HG02870 (cell line): Measurements from ENCODE around the gene TEX54.
"Not testable (repeated sequence)": the region's sequence is repeated elsewhere in the genome, so short reads cannot be mapped to it uniquely, and the experiment has no call there.

Experiments
- ATAC-seq: cut with Tn5 transposase; IDR thresholded peaks from one replicate; pipeline ENCODE4 v1.9.1; 2021; ENCODE audit warnings: mild to moderate bottlenecking, moderate library complexity; ENCODE audit not compliant: unreplicated experiment

TEX54 gene

DNA sequence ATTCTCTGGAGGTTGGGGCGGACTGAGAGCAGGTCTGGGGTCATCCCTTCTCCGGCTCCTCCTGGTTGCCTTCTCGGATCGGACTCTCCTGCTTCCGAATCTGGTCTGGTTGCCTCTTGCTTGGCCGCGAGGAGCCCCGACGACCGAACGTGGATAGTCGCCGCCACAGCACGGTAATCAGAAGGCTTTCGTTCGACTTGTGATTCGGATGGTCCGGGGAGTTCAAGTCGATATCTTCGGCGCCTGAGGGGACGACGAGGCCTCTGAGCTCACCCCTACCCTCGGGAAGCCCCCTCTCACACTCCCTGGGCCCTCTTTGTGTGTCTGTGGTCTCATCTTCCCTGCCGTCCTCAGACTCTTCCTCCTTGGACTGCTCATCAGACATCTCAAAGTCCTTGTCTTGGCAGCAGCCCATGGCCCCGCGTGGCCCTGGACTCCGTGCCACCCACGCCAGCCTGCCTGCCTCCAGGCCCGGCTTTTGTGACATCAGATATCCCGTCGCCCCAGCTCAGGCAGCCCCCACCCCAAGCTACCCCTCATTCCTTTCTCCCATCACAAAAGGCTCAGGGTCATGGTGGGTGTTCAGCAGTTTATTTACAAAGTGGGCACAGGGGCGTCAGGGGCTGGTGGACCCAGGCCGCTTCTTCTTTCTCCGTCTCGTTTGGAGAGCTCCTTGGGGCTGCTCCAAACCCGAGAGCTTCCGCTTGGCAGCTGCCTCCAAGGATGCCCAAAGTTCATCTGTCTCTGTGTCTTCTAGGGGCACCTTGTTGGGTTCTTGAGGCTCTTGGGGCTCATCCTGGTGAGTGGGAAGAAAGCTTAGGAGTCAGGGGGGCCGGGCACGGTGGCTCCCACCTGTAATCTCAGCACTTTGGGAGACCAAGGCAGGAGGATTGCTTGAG is at the start of gene TEX54:
Gene TEX54 (minus strand): TSS at position 506 of the 899 bp plus-strand sequence.
- ATAC-seq, result no peak

DNA sequence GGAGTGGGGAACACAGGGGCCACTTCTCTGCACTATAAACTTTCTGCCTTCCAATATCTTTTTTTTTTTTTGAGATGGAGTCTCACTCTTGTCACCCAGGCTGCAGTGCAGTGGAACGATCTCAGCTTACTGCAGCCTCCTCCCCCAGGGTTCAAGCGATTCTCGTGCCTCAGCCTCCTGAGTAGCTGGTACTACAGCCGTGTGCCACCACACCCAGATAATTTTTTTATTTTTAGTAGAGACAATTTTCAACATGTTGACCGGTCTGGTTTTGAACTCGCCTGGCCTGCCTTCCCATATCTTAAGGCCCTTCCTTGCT is 49.7 kb upstream of the TEX54 start:
- ATAC-seq, result no peak

DNA sequence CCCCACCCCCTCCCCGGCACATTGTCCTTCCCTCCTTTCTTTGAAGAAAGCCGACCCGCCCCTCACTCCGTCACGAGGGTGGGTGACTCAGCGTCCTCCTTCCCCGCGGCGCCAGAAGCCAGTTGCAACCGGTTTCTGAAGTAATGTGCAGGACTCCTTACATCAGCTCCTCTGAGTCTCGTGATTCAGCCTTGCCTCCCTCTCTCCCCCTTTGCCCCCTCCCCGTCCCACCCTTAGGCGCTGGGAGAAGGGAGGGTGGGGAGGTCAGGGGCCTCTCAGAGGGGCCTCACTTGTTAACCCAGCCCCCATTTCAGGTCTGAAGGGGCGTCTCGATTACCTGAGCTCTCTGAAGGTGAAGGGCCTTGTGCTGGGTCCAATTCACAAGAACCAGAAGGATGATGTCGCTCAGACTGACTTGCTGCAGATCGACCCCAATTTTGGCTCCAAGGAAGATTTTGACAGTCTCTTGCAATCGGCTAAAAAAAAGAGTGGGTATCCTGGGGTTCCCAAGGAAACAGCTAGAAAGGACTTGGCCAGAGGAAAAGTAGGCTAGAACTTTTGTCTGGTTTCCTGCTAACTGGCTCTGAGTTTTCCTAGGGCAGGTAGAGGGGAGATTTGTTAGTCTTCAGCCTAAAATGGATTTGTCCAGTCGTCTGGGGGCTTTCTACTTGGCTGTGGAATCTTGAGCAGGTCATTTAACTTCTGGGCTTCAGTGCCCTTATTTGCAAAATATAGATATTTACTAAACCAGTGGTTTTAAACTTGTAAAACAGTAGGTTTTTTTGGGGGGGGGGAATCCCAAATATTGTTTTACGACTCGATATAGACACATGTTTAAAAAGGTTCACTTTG is 49.2 kb upstream of the TEX54 start:
- ATAC-seq, result peak; percentile 39

DNA sequence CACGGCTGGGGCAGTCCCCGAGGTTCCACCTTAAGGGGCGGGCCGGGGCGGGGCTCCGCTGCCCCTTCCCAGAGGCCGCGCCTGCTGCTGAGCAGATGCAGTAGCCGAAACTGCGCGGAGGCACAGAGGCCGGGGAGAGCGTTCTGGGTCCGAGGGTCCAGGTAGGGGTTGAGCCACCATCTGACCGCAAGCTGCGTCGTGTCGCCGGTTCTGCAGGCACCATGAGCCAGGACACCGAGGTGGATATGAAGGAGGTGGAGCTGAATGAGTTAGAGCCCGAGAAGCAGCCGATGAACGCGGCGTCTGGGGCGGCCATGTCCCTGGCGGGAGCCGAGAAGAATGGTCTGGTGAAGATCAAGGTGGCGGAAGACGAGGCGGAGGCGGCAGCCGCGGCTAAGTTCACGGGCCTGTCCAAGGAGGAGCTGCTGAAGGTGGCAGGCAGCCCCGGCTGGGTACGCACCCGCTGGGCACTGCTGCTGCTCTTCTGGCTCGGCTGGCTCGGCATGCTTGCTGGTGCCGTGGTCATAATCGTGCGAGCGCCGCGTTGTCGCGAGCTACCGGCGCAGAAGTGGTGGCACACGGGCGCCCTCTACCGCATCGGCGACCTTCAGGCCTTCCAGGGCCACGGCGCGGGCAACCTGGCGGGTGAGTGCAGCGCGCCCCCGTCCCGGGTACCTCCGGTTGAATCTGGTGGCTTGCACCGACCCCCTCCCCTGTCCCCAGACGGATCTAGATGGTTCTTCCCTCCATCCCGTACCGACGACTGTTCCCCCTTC is 48.4 kb upstream of the TEX54 start, which contains the start of gene SLC3A2:
Gene SLC3A2 (plus strand): TSS at position 94 of the 776 bp plus-strand sequence. CDS start 128 bp downstream, at position 222.
- peak; percentile 65 for ATAC-seq

- peak; percentile 31 for ATAC-seq
These were observed 47.7 kb upstream of the TEX54 start for GRCh38 chr11:62880231-62880802.

DNA sequence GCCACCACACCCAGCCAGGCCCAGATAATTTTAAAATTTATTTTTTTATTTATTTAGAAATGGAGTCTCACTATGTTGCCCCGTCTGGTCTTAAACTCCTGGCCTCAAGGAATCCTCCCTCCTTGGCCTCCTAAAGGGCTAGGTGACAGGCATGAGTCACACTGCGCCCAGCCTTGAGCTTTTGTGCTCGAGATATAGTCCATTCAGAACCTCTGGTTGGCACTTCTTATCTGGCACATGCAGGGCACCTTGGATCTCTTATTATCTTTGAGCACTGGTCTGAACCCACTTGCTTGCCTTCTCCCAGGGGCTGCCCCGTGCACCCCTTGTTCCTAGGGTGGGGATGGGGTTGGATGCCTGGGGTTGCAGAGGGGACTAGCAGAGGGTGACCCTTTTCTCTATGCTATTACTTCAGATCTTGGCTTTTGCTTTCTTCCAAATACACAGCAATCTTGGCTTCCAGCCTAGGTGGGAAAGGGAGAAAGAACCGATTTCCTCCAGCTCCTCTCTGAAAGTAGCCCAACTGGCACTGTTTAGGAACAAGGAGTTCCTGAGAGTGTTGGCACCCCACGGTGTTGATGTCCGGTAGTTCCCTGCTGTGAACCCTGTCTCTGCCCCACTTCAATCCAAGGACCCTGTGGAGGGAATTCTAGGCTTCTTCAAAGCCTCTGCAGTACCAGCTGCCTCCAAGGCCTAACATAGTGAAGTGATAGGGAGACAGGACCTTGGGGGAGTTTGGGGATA is 46.8 kb upstream of the TEX54 start:
- no peak for ATAC-seq

DNA sequence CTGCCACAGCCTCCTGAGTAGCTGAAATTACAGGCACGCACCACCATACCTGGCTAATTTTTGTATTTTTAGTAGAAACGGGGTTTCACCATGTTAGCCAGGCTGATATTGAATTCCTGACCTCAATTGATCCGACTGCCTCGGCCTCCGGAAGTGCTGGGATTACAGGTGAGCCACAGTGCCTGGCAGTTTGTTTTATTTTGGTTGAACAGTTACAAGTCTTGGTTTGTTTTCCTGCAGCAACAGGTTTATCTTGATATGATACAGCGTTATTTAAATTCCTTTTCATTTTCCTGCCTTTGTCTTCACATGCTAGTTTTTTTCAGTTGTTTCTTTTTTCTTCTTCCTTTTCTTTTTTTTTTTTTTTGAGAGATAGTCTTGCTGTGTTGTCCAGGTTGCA is 44.1 kb upstream of the TEX54 start:
- ATAC-seq, result no peak

GRCh38 chr11:62875698-62876478 is 43.2 kb upstream of the TEX54 start:
- no peak for ATAC-seq

GRCh38 chr11:62874851-62875250 is 42.2 kb upstream of the TEX54 start:
- no peak for ATAC-seq

DNA sequence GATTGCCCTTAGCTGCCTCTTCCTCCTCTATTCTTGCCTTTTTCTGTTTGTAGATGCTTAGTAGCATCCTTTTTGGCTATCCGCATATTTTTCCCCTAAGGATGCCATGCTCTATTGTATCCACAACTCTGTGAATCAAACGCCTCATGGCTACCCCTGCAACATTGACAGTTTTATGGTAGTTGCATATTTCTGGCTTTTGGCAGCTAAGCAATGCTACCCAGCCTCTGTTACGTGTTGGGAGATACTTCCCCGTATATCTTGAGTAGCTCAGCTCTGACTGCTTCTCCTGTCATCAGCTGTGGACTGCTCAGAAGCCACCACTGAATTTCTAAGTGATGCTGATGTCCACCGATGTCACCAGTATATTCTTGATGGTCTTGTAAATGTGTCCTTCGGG is 33.0 kb upstream of the TEX54 start:
- no peak for ATAC-seq

- no peak for ATAC-seq
These were observed 31.2 kb upstream of the TEX54 start for GRCh38 chr11:62863687-62864335.

- not testable (repeated sequence) for ATAC-seq
These were observed 29.0 kb upstream of the TEX54 start for GRCh38 chr11:62861564-62862192.

GRCh38 chr11:62860835-62861563 is 28.4 kb upstream of the TEX54 start:
- no peak for ATAC-seq

DNA sequence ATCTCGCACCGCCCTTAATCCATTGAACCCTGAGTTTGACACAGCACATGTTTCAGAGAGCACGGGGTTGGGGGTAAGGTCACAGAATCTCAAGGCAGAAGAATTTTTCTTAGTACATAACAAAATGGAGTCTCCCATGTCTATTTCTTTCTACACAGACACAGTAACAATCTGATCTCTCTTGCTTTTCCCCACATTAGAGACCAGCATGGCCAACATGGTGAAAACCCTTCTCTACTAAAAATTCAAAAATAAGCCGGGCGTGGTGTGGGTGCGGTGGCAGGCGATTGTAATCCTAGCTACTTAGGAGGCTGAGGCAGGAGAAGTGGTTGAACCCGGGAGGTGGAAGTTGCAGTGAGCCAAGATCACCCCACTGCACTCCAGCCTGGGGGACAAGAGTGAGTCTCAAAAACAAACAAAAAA is 26.7 kb upstream of the TEX54 start:
- not testable (repeated sequence) for ATAC-seq

DNA sequence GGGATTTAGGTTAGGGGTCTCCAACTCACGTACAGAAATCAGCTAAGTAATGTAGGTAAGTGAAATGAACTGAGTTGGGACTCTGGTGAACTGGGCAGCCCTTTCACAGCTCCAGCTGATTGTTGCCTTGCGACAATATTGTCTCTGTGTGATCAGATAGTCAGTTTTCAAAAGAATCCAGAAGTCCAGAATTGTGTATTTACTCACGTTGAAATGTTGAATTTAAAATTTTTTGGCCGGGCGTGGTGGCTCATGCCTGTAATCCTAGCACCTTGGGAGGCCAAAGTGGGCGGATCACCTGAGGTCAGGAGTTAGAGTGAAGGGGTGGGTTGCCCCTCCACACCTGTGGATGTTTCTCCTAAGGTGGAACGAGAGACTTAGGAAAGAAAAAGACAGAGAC is 25.6 kb upstream of the TEX54 start:
- no peak for ATAC-seq

DNA sequence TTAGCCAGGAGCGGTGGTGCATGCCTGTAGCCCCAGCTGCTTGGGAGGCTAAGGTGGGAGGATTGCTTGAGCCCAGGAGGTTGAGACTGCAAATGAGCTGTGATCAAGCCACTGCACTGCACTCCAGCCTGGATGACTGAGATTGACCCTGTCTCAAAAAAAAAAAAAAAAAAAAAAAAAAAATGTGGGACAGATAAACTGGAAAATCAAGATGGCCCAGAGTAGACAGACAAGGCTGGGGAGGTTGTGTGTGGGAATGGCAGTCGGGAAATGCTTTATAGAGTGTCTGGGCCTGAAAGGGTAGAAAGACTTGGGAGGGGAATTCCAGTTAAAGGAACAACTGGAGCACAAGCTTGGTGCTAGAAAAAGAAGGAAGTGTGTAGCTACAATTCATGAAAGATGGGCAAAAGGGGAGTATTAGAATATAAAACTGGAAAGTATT is 24.9 kb upstream of the TEX54 start:
- no peak for ATAC-seq

GRCh38 chr11:62856333-62856895 is 23.8 kb upstream of the TEX54 start:
- no peak for ATAC-seq
